Measurements from ENCODE around the gene KMT5B. TPM values are rescaled to one million over a fixed set of nuclear protein-coding genes. Genes with fewer than 3 reads are reported as not detected.

The KMT5B gene
- total RNA-seq, 4 donors from 2014 or later: 57.4 to 84.2 (median 67.4) TPM

GRCh38 chr11:68191661-68192579 lies 21.2 kb downstream of the KMT5B start:
- 76 to 87% methylated on average over 5 of the region's 5 CpGs for WGBS, 2 donors
- no peaks in the 10 kb centered on the region for H3K36me3 ChIP-seq
- H3K4me3 ChIP-seq (replicated peaks in 1 of 3): no peak overlapping the region
- DNase-seq: no peak
- peaks cover 40 to 56% of the 10 kb centered on the region in 2 donors for H3K4me1 ChIP-seq
- intact Hi-C loops (cut with DNase I): no loop called here
- H3K27me3 ChIP-seq: no peaks in the 10 kb centered on the region
- no peak overlapping the region for H3K27ac ChIP-seq
- no peaks in the 10 kb centered on the region for H3K9me3 ChIP-seq
- TF ChIP-seq CTCF (IDR thresholded peaks at IDR 0.05) (no peak), POLR2A (IDR thresholded peaks at IDR 0.05) (no peak)

GRCh38 chr11:68189888-68190287 lies 23.2 kb downstream of the KMT5B start:
- H3K27ac ChIP-seq: no peak overlapping the region
- no peaks in the 10 kb centered on the region for H3K9me3 ChIP-seq
- H3K4me3 ChIP-seq (replicated peaks in 1 of 3): no peak overlapping the region
- WGBS, 2 donors: 86 to 88% methylated on average over 3 of the region's 3 CpGs
- no peak for TF ChIP-seq POLR2A (IDR thresholded peaks at IDR 0.05)
- TF ChIP-seq CTCF (IDR thresholded peaks at IDR 0.05): no peak
- no peak for DNase-seq
- H3K27me3 ChIP-seq: no peaks in the 10 kb centered on the region
- H3K4me1 ChIP-seq: peaks cover 33 to 39% of the 10 kb centered on the region in 2 donors
- H3K36me3 ChIP-seq: peaks cover 8% of the 10 kb centered on the region in 2 donors
- intact Hi-C loops (cut with DNase I): no loop called here

DNA sequence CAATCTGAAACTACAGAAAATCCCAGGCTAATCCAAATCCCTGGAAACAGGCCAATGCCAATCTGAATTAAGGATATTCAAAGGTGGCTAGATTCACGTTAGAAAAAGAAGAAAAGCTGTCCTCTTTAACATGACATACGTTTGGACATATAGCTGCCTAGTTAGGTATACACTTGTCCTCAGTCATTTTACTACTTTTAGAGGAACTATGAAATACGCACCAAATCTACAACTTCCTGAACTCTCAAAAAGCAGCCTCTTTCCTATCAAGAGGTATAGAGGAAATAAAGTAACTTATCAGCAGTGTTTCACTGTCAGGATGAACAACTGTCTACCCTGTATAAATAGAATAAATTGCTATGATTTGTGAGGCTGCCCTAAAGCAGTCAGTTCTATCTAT lies 24.0 kb downstream of the KMT5B start:
- 83 to 86% methylated on average over 3 of the region's 3 CpGs for WGBS, 2 donors
- H3K4me3 ChIP-seq (replicated peaks in 1 of 3): no peak overlapping the region
- H3K36me3 ChIP-seq: peaks cover 9 to 16% of the 10 kb centered on the region in 2 donors
- no peaks in the 10 kb centered on the region for H3K27me3 ChIP-seq
- H3K27ac ChIP-seq: peak overlapping the region in 1 of 3 donors; percentile 7
- no peaks in the 10 kb centered on the region for H3K9me3 ChIP-seq
- intact Hi-C loops (cut with DNase I): no loop called here
- DNase-seq: no peak
- peaks cover 30 to 35% of the 10 kb centered on the region in 2 donors for H3K4me1 ChIP-seq
- TF ChIP-seq CTCF (IDR thresholded peaks at IDR 0.05): no peak
- no peak for TF ChIP-seq POLR2A (IDR thresholded peaks at IDR 0.05)

DNA sequence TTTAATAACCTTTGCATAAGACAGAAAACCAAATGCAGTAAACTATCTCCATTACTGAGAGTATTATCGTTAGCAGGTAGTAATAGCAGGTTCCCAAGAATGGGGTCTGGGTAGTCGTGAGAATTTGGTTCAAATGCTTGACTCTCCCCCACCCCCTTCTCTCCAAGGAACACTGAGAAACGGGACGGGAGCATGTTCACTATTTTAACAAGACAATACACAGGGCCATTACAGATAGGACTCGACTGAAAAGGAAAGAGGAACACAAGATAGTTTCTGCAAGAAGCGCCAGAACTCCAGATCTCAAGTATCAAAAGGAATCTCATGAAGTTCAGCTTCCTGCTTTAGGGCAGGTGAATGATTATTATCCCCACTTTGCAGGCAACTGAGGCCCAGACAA lies 27.0 kb downstream of the KMT5B start:
- TF ChIP-seq CTCF (IDR thresholded peaks at IDR 0.05): no peak
- no peak for TF ChIP-seq POLR2A (IDR thresholded peaks at IDR 0.05)
- Histone ChIP-seq H3K9me3 (no peaks in the 10 kb centered on the region), H3K27me3 (no peaks in the 10 kb centered on the region), H3K4me1 (peaks cover 9 to 20% of the 10 kb centered on the region in 2 donors), H3K4me3 (replicated peaks in 1 of 3) (no peak overlapping the region), H3K36me3 (peaks cover 15 to 27% of the 10 kb centered on the region in 2 donors), H3K27ac (no peak overlapping the region)
- intact Hi-C loops (cut with DNase I): no loop called here
- WGBS, 2 donors: 82 to 83% methylated on average over 6 of the region's 6 CpGs
- DNase-seq: no peak

Data from thyroid gland (tissue), 4 donors.